SU-DHL-6 (cell line): Measurements from ENCODE around the gene SSNA1.

Experiments used
- EZH2phosphoT487 ChIP-seq: fragments of 200-600 bp; sonication (generic), shearing (Covaris generic); conservative IDR thresholded peaks from 2 replicates; pipeline ENCODE4 v1.6.1; 2018; ENCODE audit warnings: mild to moderate bottlenecking, antibody characterized with exemption, low read length, moderate library complexity, mixed read lengths
- TF ChIP-seq, protein P1 (sequence below): fragments of 200-600 bp; sonication (generic); IDR thresholded peaks from one replicate; pipeline ENCODE4 v1.5.1; 2017; ENCODE audit warnings: antibody characterized with exemption, mild to moderate bottlenecking, low read length, moderate library complexity; ENCODE audit not compliant: insufficient read depth, poor library complexity, severe bottlenecking

DNA sequence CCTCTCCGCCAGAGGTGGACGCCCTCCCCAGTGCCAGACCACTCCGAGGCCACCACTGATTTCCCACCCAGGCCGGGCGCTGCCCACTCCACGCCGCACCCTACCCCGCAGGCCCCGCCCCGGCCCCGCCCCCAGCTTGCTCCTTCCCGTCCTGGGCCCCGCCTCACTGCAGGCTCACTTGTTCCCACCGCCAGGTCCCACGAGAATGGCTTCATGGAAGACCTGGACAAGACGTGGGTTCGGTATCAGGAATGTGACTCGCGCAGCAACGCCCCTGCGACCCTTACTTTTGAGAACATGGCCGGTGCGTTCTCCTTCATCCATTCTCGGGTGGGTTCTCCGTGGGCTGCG is 25.1 kb upstream of the SSNA1 start:
- TF ChIP-seq, protein P1, sequence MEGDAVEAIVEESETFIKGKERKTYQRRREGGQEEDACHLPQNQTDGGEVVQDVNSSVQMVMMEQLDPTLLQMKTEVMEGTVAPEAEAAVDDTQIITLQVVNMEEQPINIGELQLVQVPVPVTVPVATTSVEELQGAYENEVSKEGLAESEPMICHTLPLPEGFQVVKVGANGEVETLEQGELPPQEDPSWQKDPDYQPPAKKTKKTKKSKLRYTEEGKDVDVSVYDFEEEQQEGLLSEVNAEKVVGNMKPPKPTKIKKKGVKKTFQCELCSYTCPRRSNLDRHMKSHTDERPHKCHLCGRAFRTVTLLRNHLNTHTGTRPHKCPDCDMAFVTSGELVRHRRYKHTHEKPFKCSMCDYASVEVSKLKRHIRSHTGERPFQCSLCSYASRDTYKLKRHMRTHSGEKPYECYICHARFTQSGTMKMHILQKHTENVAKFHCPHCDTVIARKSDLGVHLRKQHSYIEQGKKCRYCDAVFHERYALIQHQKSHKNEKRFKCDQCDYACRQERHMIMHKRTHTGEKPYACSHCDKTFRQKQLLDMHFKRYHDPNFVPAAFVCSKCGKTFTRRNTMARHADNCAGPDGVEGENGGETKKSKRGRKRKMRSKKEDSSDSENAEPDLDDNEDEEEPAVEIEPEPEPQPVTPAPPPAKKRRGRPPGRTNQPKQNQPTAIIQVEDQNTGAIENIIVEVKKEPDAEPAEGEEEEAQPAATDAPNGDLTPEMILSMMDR, result no peak
- no peak for TF ChIP-seq EZH2phosphoT487
